Nephron (organoid): ENCODE results near the gene PCBP3.

Experiments used
- H3K27ac Mint-ChIP-seq, 3 experiments: 2 replicates each; pipeline ENCODE4 v1.8.0; 2020; ENCODE audit warnings: mixed read lengths in 3 of 3, mild to moderate bottlenecking in 2 of 3, moderate library complexity in 1 of 3
- H3K27me3 Mint-ChIP-seq: 2 replicates; pipeline ENCODE4 v1.8.0; 2021; ENCODE audit warnings: low read depth, mild to moderate bottlenecking, moderate library complexity, mixed read lengths
- H3K36me3 Mint-ChIP-seq: 2 replicates; pipeline ENCODE4 v1.8.0; 2020; ENCODE audit warnings: low read depth, mixed read lengths
- H3K4me1 Mint-ChIP-seq: 2 replicates; pipeline ENCODE4 v1.8.0; 2020; ENCODE audit warnings: mixed read lengths
- H3K4me3 Mint-ChIP-seq, 3 experiments: 2 replicates each; pipeline ENCODE4 v1.8.0; 2020; ENCODE audit warnings: mild to moderate bottlenecking in 3 of 3, mixed read lengths in 3 of 3, moderate library complexity in 2 of 3
- H3K9me3 Mint-ChIP-seq: 2 replicates; pipeline ENCODE4 v1.8.0; 2020; ENCODE audit warnings: mixed read lengths
- CTCF ChIP-seq, 3 experiments: fragments of 200-600 bp; sonication (generic); IDR thresholded peaks; one replicate each; pipeline ENCODE4 v1.5.0; 2021; ENCODE audit warnings: antibody characterized with exemption in 3 of 3; ENCODE audit not compliant: unreplicated experiment in 3 of 3

Gene PCBP3

GRCh38 chr21:45940621-45941337 is 297.3 kb downstream of the PCBP3 start:
- H3K27ac Mint-ChIP-seq = no peak overlapping the region
- no peaks in the 10 kb centered on the region for H3K9me3 Mint-ChIP-seq
- H3K27me3 Mint-ChIP-seq = peaks cover 7% of the 10 kb centered on the region
- peaks cover 20% of the 10 kb centered on the region for H3K4me1 Mint-ChIP-seq
- H3K36me3 Mint-ChIP-seq = no peaks in the 10 kb centered on the region
- no peak overlapping the region for H3K4me3 Mint-ChIP-seq
- no peak for TF ChIP-seq CTCF (IDR thresholded peaks at IDR 0.05; ENCODE audit: unreplicated experiment in 3 of 3)

DNA sequence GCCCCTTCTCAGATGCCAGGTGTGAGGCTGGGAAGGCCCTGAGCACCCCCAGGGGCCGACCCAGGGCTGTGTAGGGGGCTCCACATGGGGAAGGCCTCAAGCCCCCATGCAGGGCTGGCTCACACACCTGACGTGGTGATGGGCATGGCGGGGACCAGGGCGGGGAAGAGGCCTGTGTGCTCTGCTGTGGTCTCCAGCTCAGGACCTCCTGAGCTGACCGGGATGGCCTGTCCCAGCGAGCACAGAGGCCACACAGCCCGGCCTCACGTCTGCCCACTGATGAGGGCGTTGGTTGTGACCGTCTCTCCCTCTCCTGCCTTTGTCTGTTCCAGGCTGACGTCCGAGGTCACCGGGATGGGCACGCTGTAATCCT is 297.8 kb downstream of the PCBP3 start:
- H3K27ac Mint-ChIP-seq = peak overlapping the region in 2 of 3 experiments; percentile 41 to 57
- no peak for TF ChIP-seq CTCF (IDR thresholded peaks at IDR 0.05; ENCODE audit: unreplicated experiment in 3 of 3)
- H3K4me3 Mint-ChIP-seq = no peak overlapping the region
- H3K27me3 Mint-ChIP-seq = peaks cover 3% of the 10 kb centered on the region
- no peaks in the 10 kb centered on the region for H3K36me3 Mint-ChIP-seq
- no peaks in the 10 kb centered on the region for H3K9me3 Mint-ChIP-seq
- H3K4me1 Mint-ChIP-seq = peaks cover 20% of the 10 kb centered on the region

DNA sequence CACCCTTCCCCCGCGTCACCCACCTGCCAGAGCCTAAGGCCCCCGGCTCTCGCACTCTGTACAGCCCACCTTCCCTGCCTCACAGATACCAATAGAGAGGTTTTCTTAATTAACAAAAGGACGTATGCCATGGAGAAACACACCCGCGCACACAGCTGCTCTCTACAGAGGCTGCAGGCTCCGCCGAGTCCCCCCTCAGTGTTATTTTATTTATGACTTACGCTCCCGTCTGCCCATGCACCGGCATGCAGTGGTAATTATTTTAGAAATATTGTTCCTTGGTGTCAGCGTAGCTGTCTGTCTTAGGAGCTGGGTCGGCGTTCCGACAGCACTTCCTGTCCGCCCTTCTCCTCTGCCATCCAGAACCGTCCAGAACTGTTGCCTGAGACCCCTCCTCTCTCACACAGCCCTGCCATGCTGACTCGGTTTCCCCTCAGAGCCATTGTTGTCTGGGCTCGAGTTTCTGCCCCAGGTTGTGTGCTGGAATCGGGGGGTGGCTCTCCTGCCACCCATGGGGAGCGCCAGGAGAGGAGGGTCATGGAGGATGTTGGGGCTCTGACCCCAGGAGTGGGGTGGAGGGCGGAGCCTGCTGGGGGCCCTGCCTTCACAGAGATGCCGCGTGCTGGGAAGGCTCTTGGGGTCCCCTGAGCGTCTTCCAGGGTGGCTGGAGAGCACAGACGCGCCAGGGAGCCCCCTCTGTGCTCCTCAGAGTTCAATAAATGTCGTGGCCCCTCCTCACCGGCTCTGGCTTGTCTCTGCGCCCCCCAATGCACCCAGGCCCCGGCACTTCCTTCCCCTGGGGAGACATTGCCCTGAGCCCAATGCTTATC is 298.4 kb downstream of the PCBP3 start:
- no peaks in the 10 kb centered on the region for H3K36me3 Mint-ChIP-seq
- H3K4me3 Mint-ChIP-seq = no peak overlapping the region
- H3K27ac Mint-ChIP-seq = peak overlapping the region in 2 of 3 experiments; percentile 41 to 57
- no peak for TF ChIP-seq CTCF (IDR thresholded peaks at IDR 0.05; ENCODE audit: unreplicated experiment in 3 of 3)
- peaks cover 7% of the 10 kb centered on the region for H3K27me3 Mint-ChIP-seq
- H3K4me1 Mint-ChIP-seq = peaks cover 23% of the 10 kb centered on the region
- no peaks in the 10 kb centered on the region for H3K9me3 Mint-ChIP-seq

GRCh38 chr21:45942755-45943629 is 299.5 kb downstream of the PCBP3 start:
- Mint-ChIP-seq H3K36me3 (no peaks in the 10 kb centered on the region), H3K27ac (no peak overlapping the region), H3K4me3 (no peak overlapping the region), H3K27me3 (peaks cover 7% of the 10 kb centered on the region), H3K9me3 (no peaks in the 10 kb centered on the region), H3K4me1 (peaks cover 17% of the 10 kb centered on the region)
- TF ChIP-seq CTCF (IDR thresholded peaks at IDR 0.05; ENCODE audit: unreplicated experiment in 3 of 3) = no peak

GRCh38 chr21:45943630-45944540 is 300.4 kb downstream of the PCBP3 start:
- H3K4me3 Mint-ChIP-seq = no peak overlapping the region
- no peak for TF ChIP-seq CTCF (IDR thresholded peaks at IDR 0.05; ENCODE audit: unreplicated experiment in 3 of 3)
- H3K27ac Mint-ChIP-seq = no peak overlapping the region
- H3K9me3 Mint-ChIP-seq = no peaks in the 10 kb centered on the region
- peaks cover 7% of the 10 kb centered on the region for H3K27me3 Mint-ChIP-seq
- H3K4me1 Mint-ChIP-seq = peaks cover 17% of the 10 kb centered on the region
- no peaks in the 10 kb centered on the region for H3K36me3 Mint-ChIP-seq
